Measurements from ENCODE around the gene CAPN9. TPM values are rescaled to one million over a fixed set of nuclear protein-coding genes. Genes with fewer than 3 reads are reported as not detected.

The CAPN9 gene
- total RNA-seq, 6 experiments from 2014 or later, result not detected

DNA sequence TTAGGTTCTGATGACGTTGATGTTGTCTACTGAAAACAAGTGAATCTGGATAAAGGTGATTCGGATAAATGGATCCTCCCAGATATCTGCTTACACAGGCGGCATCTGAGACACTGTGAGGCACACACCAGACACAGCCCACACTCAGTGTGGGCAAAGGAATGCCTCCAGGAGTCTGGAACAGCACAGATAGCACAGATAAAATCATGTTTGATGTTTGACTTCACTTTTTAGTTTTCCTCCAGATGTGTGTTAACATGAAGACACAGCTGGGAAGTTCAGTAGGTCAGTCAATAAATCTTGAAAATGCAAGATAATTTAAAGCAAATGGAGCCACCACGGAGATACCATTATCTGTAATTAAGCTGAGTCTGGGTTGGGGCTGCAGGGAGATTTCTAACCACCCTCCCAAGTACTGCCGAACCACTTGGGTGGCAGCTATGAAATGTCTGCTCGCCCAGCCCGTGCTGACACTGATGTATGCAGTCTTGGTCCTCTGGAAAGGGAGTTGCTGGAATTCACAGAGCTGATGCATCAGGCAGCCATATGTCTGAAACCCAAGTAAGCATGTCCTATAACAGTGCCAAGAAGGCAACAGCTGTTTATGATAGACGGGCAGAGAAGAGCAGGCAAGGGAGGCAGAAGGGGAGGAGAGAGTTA lies 11.7 kb downstream of the CAPN9 start:
- intact Hi-C loops (cut with DNase I), result no loop called here
- no peaks in the 10 kb centered on the region for H3K4me1 ChIP-seq
- 63% methylated on average over 8 of the region's 8 CpGs for WGBS (ENCODE audit: insufficient coverage, low coverage, low lambda C conversion rate, missing lambda C conversion rate)
- no peaks in the 10 kb centered on the region for H3K9me3 ChIP-seq
- no peak overlapping the region for H3K4me3 ChIP-seq
- TF ChIP-seq POLR2A (IDR thresholded peaks at IDR 0.05), result no peak
- TF ChIP-seq, protein P1, sequence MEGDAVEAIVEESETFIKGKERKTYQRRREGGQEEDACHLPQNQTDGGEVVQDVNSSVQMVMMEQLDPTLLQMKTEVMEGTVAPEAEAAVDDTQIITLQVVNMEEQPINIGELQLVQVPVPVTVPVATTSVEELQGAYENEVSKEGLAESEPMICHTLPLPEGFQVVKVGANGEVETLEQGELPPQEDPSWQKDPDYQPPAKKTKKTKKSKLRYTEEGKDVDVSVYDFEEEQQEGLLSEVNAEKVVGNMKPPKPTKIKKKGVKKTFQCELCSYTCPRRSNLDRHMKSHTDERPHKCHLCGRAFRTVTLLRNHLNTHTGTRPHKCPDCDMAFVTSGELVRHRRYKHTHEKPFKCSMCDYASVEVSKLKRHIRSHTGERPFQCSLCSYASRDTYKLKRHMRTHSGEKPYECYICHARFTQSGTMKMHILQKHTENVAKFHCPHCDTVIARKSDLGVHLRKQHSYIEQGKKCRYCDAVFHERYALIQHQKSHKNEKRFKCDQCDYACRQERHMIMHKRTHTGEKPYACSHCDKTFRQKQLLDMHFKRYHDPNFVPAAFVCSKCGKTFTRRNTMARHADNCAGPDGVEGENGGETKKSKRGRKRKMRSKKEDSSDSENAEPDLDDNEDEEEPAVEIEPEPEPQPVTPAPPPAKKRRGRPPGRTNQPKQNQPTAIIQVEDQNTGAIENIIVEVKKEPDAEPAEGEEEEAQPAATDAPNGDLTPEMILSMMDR (IDR thresholded peaks at IDR 0.05), result no peak
- ATAC-seq, result no peak
- no peaks in the 10 kb centered on the region for H3K36me3 ChIP-seq
- no peak overlapping the region for H3K27ac ChIP-seq
- no peaks in the 10 kb centered on the region for H3K27me3 ChIP-seq
- DNase-seq, result no peak

DNA sequence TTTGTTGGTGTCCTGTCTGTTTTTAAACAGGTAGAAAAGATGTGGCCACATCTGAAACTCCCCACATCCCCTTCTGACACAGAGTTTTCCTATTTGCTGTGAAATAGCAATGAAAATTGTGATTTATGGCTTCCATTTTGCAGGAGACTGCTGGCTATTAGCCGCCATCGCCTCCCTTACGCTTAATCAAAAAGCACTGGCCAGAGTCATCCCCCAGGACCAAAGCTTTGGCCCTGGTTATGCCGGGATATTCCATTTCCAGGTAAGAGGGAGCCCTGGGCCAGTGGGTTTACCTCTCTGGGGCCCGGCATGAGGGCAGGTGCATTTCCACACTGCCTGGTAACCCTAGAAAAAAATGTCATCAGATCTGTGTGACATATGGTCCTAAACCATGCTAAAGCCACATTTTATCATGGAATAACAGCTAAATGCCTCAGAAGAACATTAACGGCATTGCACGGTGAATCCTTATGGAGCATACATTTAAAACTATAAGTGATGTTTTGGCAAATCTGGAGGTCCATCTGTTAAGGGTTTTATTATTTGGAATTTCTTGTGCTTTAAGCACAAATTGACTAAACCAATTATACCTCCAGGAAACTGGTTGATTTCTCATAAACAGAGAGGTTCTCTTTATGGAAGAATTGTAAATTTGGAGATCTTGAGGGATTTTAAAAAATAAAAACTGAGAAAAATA lies 12.3 kb downstream of the CAPN9 start:
- ATAC-seq (no peak), DNase-seq (no peak)
- no peaks in the 10 kb centered on the region for H3K4me1 ChIP-seq
- no peak overlapping the region for H3K27ac ChIP-seq
- intact Hi-C loops (cut with DNase I), result no loop called here
- TF ChIP-seq, protein P1 (IDR thresholded peaks at IDR 0.05), result no peak
- TF ChIP-seq POLR2A (IDR thresholded peaks at IDR 0.05), result no peak
- WGBS (ENCODE audit: insufficient coverage, low coverage, low lambda C conversion rate, missing lambda C conversion rate), result 94% methylated on average over 6 of the region's 7 CpGs
- H3K36me3 ChIP-seq, result no peaks in the 10 kb centered on the region
- H3K27me3 ChIP-seq, result no peaks in the 10 kb centered on the region
- H3K4me3 ChIP-seq, result no peak overlapping the region
- H3K9me3 ChIP-seq, result no peaks in the 10 kb centered on the region

DNA sequence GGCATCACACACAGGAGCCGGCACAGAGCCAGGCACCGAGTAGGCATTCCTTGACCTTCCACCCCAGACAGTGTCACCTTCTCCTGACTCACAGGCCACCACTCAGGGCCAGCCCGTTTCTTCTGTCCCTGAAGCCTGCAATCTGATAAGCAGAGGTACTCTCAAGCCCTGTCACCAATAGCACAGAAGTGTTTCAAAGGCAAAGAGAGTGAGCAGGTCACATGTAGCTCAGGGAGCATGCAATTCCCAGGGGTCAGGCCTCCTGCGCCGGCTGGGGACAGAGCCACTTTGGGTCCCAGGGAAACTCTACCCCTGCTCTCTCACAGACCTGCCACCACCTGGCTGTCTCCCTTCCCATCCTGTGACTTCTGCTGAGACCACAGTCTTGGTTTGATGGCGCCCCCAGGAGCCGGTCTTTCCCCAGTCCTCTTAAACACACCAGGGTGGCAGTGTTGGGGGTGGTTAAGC lies 13.2 kb downstream of the CAPN9 start:
- ATAC-seq (peak; percentile 68 to 87 (median 78)), DNase-seq (peak in 1 of 3 donors; percentile 38)
- 12% methylated on average over 2 of the region's 7 CpGs for WGBS (ENCODE audit: insufficient coverage, low coverage, low lambda C conversion rate, missing lambda C conversion rate)
- TF ChIP-seq POLR2A (IDR thresholded peaks at IDR 0.05), result no peak
- TF ChIP-seq, protein P1 (IDR thresholded peaks at IDR 0.05), result peak in 2 of 4 donors; percentile 12 to 35
- H3K27ac ChIP-seq, result no peak overlapping the region
- no peak overlapping the region for H3K4me3 ChIP-seq
- H3K9me3 ChIP-seq, result no peaks in the 10 kb centered on the region
- H3K27me3 ChIP-seq, result no peaks in the 10 kb centered on the region
- no peaks in the 10 kb centered on the region for H3K4me1 ChIP-seq
- H3K36me3 ChIP-seq, result no peaks in the 10 kb centered on the region
- intact Hi-C loops (cut with DNase I), result no loop called here

DNA sequence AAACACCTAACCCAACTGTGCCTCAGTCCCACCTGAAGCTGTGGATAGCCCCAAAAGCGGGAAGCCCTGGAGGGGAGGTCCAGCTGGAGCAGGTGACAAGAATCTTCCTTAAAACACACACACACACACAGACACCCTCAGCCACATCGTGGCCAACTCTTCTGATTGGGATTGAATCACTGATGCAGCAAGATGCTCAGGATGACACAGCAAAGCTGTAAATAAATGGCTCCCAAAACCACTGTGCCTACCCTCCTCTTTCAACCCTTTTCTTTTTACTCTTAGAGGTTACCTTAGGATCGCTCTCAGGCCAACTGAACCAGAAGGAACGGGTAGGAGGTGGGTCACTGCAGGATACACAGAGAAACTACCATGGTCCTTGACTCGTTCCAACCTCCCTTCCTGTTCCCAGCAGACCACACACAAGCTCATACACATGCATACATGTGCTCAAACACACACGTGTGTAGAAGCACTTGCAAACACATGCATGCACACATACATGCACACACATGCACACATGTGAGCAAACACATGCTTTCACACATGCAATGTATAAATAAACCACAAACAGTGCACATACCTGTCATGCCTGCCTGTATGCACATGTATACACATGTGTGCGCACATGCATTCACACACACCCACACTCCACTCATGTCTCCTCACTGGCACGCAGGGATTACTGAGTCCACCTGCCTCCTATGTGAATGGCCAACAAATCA lies 14.4 kb downstream of the CAPN9 start:
- WGBS (ENCODE audit: insufficient coverage, low coverage, low lambda C conversion rate, missing lambda C conversion rate), result 70% methylated on average over 5 of the region's 8 CpGs
- no peak for TF ChIP-seq POLR2A (IDR thresholded peaks at IDR 0.05)
- TF ChIP-seq, protein P1 (IDR thresholded peaks at IDR 0.05), result no peak
- no peaks in the 10 kb centered on the region for H3K9me3 ChIP-seq

More for the DNA sequence above, 14.4 kb downstream of the CAPN9 start:
- Histone ChIP-seq H3K36me3 (no peaks in the 10 kb centered on the region), H3K4me3 (no peak overlapping the region), H3K4me1 (no peaks in the 10 kb centered on the region), H3K27me3 (no peaks in the 10 kb centered on the region), H3K27ac (no peak overlapping the region)
- no peak for ATAC-seq
- intact Hi-C loops (cut with DNase I), result no loop called here
- DNase-seq, result no peak
